ENCODE data around the gene CEP112.

GRCh38 chr17:65820811-65821210, 371.1 kb downstream of the CEP112 start:
- TF ChIP-seq CTCF (conservative IDR thresholded peaks at IDR 0.05; ENCODE audit: low read depth in 2 of 2) (no peak), ZNF462 (CRISPR knock-in tag; IDR thresholded peaks at IDR 0.05) (no peak), JUNB (IDR thresholded peaks at IDR 0.05; ENCODE audit: unreplicated experiment) (no peak), REST (IDR thresholded peaks at IDR 0.05; ENCODE audit: unreplicated experiment) (no peak), CREB1 (CRISPR knock-in tag; IDR thresholded peaks at IDR 0.05; ENCODE audit: low read depth) (no peak), EZH2 (IDR thresholded peaks at IDR 0.05; ENCODE audit: low read depth, unreplicated experiment) (no peak), ETS1 (IDR thresholded peaks at IDR 0.05) (no peak), POLR2AphosphoS5 (IDR thresholded peaks at IDR 0.05; ENCODE audit: low read depth) (no peak), ZNF331 (CRISPR knock-in tag; IDR thresholded peaks at IDR 0.05; ENCODE audit: low read depth) (no peak), EZH2phosphoT487 (IDR thresholded peaks at IDR 0.05; ENCODE audit: unreplicated experiment) (no peak)
